ENCODE results near the gene PITPNM1. TPM values are rescaled to one million over a fixed set of nuclear protein-coding genes. Genes with fewer than 3 reads are reported as not detected.
A peak's percentile ranks its signal among the peaks of the same experiment; 100 is the strongest.

Gene PITPNM1
- total RNA-seq, 6 experiments from 2014 or later = 8.6 to 21.3 (median 15.0) TPM

GRCh38 chr11:67522338-67522737 is 17.2 kb upstream of the PITPNM1 start:
- peaks cover 0 to 11% (median 4%) of the 10 kb centered on the region in 4 donors for H3K4me1 ChIP-seq
- TF ChIP-seq CTCF (IDR thresholded peaks at IDR 0.05) (no peak), POLR2A (IDR thresholded peaks at IDR 0.05) (no peak)
- H3K27ac ChIP-seq = no peak overlapping the region
- DNase-seq (no peak), ATAC-seq (no peak)
- intact Hi-C loops (cut with DNase I) = no loop called here
- WGBS (ENCODE audit: insufficient coverage, low coverage, low lambda C conversion rate, missing lambda C conversion rate) = 100% methylated on average over 1 of the region's 15 CpGs
- H3K36me3 ChIP-seq = no peaks in the 10 kb centered on the region
- H3K9me3 ChIP-seq = no peaks in the 10 kb centered on the region
- H3K4me3 ChIP-seq = no peak overlapping the region
- no peaks in the 10 kb centered on the region for H3K27me3 ChIP-seq

- H3K4me1 ChIP-seq = peaks cover 0 to 11% (median 4%) of the 10 kb centered on the region in 4 donors
- intact Hi-C loops (cut with DNase I) = no loop called here
- TF ChIP-seq POLR2A (IDR thresholded peaks at IDR 0.05) (no peak), CTCF (IDR thresholded peaks at IDR 0.05) (no peak)
- no peak overlapping the region for H3K4me3 ChIP-seq
- no peaks in the 10 kb centered on the region for H3K27me3 ChIP-seq
- WGBS (ENCODE audit: insufficient coverage, low coverage, low lambda C conversion rate, missing lambda C conversion rate) = 81% methylated on average over 9 of the region's 10 CpGs
- H3K36me3 ChIP-seq = no peaks in the 10 kb centered on the region
- H3K27ac ChIP-seq = no peak overlapping the region
- ATAC-seq (no peak), DNase-seq (no peak)
- no peaks in the 10 kb centered on the region for H3K9me3 ChIP-seq
Observed at GRCh38 chr11:67521924-67522323, 16.8 kb upstream of the PITPNM1 start.

GRCh38 chr11:67520856-67521824 is 16.0 kb upstream of the PITPNM1 start:
- WGBS (ENCODE audit: insufficient coverage, low coverage, low lambda C conversion rate, missing lambda C conversion rate) = 64% methylated on average over 7 of the region's 16 CpGs
- peak in 1 of 3 donors; percentile 36 for DNase-seq
- H3K4me3 ChIP-seq = no peak overlapping the region
- ATAC-seq = no peak
- H3K9me3 ChIP-seq = no peaks in the 10 kb centered on the region
- peaks cover 0 to 11% (median 4%) of the 10 kb centered on the region in 4 donors for H3K4me1 ChIP-seq
- H3K36me3 ChIP-seq = no peaks in the 10 kb centered on the region
- no peaks in the 10 kb centered on the region for H3K27me3 ChIP-seq
- no peak overlapping the region for H3K27ac ChIP-seq
- TF ChIP-seq CTCF (IDR thresholded peaks at IDR 0.05) (no peak), POLR2A (IDR thresholded peaks at IDR 0.05) (no peak)
- intact Hi-C loops (cut with DNase I) = no loop called here

GRCh38 chr11:67519726-67520125 is 14.6 kb upstream of the PITPNM1 start:
- Histone ChIP-seq H3K9me3 (no peaks in the 10 kb centered on the region), H3K27ac (no peak overlapping the region), H3K36me3 (no peaks in the 10 kb centered on the region), H3K27me3 (no peaks in the 10 kb centered on the region), H3K4me1 (no peaks in the 10 kb centered on the region), H3K4me3 (no peak overlapping the region)
- intact Hi-C loops (cut with DNase I) = no loop called here
- 85% methylated on average over 5 of the region's 32 CpGs for WGBS (ENCODE audit: insufficient coverage, low coverage, low lambda C conversion rate, missing lambda C conversion rate)
- ATAC-seq (no peak), DNase-seq (peak in 1 of 3 donors; percentile 46)
- TF ChIP-seq CTCF (IDR thresholded peaks at IDR 0.05) = no peak
